ENCODE results near the gene TEX48. TPM values are rescaled to one million over a fixed set of nuclear protein-coding genes. Genes with fewer than 3 reads are reported as not detected.

The TEX48 gene
- total RNA-seq: not detected

- DNase-seq (ENCODE audit: low spot score in 2 of 2): peak in 1 of 2 donors; percentile 23
- TF ChIP-seq CTCF (IDR thresholded peaks at IDR 0.05): peak in 1 of 3 donors; percentile 9
- TF ChIP-seq POLR2A (IDR thresholded peaks at IDR 0.05): no peak
- no peak within 1 kb of the TSS for H3K4me3 ChIP-seq (ENCODE audit: low read depth, poor library complexity, severe bottlenecking)
- intact Hi-C loops (cut with DNase I; ENCODE audit: low total_unique reads): loop anchor here (10.0 kb wide), 1 partner anchor 333 kb away; no protein-coding TSS in a partner anchor
- 42 to 58% methylated on average over 8 of the region's 8 CpGs for WGBS, 2 donors
These were observed at the start of gene TEX48 for GRCh38 chr9:114681594-114682332. Gene TEX48, minus strand, starts transcription at chr9:114682192. Its CDS starts 10,469 bp downstream, at chr9:114671723.

DNA sequence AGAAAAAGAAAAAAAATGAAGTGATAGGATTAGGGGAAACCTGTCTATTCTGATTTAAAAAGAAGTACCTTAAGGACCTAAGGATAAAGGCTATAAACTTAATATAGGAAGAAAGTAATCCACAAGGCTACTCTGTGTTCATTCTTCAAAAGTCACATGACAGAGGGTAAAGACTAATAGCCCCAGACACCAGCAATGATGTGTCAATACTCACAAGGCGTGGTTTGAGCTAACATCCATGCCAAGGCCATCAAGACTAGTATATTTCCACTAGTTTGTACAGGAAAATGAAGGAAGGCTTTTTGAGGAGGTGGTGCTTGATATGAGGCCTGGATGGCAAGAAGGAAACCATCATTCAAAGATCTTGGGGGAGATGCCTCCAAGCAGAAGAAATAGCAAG, 49.7 kb upstream of the TEX48 start:
- intact Hi-C loops (cut with DNase I; ENCODE audit: low total_unique reads): no loop called here
- no peak for DNase-seq (ENCODE audit: low spot score in 2 of 2)
- no peak for TF ChIP-seq POLR2A (IDR thresholded peaks at IDR 0.05)
- no peak for TF ChIP-seq CTCF (IDR thresholded peaks at IDR 0.05)
- WGBS, 2 donors: 70 to 78% methylated on average over 1 of the region's 1 CpG
- no peak overlapping the region for H3K4me3 ChIP-seq (ENCODE audit: low read depth, poor library complexity, severe bottlenecking)

DNA sequence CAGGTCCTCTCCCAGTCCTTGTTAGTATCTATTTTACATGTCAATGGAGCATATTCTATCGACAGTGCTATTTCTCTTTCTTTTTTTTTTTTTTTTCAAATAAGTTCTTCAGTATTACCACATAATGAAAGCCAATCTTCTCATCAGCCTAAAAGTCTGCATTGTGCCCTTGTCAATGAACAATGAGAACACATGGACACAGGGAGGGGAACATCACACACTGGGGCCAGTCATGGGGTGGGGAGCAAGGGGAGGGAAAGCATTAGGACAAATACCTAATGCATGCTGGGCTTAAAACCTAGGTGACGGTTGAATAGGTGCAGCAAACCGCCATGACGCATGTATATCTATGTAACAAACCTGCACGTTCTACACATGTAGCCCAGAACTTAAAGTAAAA, 47.7 kb upstream of the TEX48 start:
- intact Hi-C loops (cut with DNase I; ENCODE audit: low total_unique reads): no loop called here

DNA sequence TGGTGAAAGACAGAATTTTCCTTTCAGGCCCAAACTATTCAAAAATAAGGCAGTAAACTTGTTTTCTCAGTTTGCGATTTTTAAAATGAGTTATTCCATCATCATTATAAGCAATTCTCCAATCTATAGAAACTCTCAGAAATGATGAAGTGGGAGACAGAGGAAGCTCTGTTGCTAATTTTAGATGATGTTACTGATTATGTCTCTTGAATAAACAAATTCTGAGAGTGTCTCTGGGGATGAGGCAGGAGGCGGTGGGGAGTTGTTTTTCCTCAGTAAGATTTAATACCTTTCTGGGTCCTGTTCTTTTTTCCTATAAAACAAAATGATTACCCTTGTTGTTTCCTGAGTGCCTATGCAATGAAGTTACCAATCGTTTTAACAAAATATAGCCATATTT, 43.9 kb upstream of the TEX48 start:
- WGBS, 2 donors: 80 to 81% methylated on average over 3 of the region's 3 CpGs
- intact Hi-C loops (cut with DNase I; ENCODE audit: low total_unique reads): no loop called here
- TF ChIP-seq CTCF (IDR thresholded peaks at IDR 0.05) (no peak), POLR2A (IDR thresholded peaks at IDR 0.05) (no peak)

More for the DNA sequence above, 47.7 kb upstream of the TEX48 start:
- TF ChIP-seq CTCF (IDR thresholded peaks at IDR 0.05) (no peak), POLR2A (IDR thresholded peaks at IDR 0.05) (no peak)
- 91 to 93% methylated on average over 5 of the region's 5 CpGs for WGBS, 2 donors
- no peak overlapping the region for H3K4me3 ChIP-seq (ENCODE audit: low read depth, poor library complexity, severe bottlenecking)
- no peak for DNase-seq (ENCODE audit: low spot score in 2 of 2)

GRCh38 chr9:114724744-114725143, 42.8 kb upstream of the TEX48 start:
- no peak overlapping the region for H3K4me3 ChIP-seq (ENCODE audit: low read depth, poor library complexity, severe bottlenecking)
- no peak for DNase-seq (ENCODE audit: low spot score in 2 of 2)
- WGBS, 2 donors: 92 to 97% methylated on average over 3 of the region's 3 CpGs
- intact Hi-C loops (cut with DNase I; ENCODE audit: low total_unique reads): no loop called here
- TF ChIP-seq POLR2A (IDR thresholded peaks at IDR 0.05): no peak
- no peak for TF ChIP-seq CTCF (IDR thresholded peaks at IDR 0.05)

More for the DNA sequence above, 43.9 kb upstream of the TEX48 start:
- DNase-seq (ENCODE audit: low spot score in 2 of 2): no peak
- H3K4me3 ChIP-seq (ENCODE audit: low read depth, poor library complexity, severe bottlenecking): no peak overlapping the region

Measured in lower leg skin (tissue), 4 donors.